Activated T-cell treated with anti-CD3 and anti-CD28 coated beads for 4 hours (primary cell): ENCODE data around the gene QPRT.
"Not testable (repeated sequence)": the region's sequence is repeated elsewhere in the genome, so short reads cannot be mapped to it uniquely, and the experiment has no call there.

Source experiments
- DNase-seq: peaks from one replicate; pipeline ENCODE4 v3.0.0-alpha.2; 2020

The QPRT gene

DNA sequence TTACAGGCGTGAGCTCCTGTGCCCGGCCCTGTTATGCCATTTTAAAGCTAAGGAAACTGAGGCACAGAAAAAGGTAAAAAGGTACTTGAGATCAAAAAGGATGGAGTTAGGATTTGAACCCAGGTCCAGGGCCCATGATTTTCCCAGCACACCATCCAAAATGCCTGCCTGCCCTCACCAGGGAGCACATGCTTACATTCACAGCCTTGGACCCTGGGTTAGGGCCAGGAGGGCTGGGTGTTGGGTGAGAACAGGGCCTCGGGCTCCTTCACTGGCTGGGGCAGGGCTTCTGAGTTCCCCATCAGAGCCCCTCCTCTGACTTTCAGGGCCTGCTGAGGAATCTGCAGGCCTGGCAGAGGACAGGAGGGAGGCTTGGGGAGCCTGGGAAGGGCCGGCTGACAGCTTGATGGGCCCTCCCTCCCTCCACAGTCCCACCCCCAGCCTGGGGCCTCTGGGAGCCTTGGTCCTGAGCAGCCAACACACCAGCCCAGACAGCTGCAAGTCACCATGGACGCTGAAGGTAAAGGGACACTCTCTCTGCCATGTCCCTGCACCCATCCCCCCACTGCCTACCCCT is at the start of gene QPRT:
TSS of gene QPRT (plus strand) at position 490 of the 577 bp plus-strand sequence. CDS start at position 508, 18 bp downstream.
- no peak for DNase-seq

DNA sequence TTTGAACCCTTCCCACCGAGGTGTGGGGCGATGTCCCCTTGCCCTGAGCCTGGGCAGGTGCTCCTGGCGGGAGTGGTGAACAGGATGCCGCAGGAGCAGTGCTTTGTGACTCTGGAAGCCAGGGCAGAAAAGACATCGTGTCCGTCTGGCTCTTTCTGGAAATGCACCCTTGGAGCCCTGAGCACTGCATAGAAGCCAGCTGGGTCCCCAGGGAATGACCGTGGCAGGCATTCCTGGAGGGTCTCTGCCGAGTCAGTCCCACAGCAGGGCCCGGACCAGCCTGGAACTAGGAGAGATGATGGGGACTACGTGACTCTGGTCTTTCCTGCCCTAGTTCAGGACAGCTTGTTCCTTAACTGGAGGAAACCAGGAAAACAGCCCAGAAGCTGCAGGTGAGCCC is 49.7 kb upstream of the QPRT start:
- not testable (repeated sequence) for DNase-seq

DNA sequence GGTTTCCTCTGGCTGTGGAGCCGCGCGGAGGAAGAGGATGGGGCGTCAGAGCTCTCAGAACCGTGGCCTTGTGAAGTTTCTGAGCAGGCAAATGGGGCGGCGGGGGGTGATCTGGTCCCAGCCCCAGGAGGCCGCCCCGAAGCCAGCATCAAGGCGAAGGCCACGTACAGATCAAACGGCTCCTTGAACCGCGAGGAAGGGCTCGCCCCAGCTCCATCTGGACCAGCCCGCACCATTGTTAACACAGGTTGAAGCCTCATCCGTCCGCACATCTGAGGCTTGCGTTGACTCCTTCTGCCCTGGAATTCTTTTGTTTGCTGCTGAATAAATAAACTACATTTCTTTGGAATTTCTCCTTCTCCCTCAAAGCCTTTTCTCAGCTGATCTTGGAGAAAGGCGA is 47.3 kb upstream of the QPRT start:
- DNase-seq, result not testable (repeated sequence)

DNA sequence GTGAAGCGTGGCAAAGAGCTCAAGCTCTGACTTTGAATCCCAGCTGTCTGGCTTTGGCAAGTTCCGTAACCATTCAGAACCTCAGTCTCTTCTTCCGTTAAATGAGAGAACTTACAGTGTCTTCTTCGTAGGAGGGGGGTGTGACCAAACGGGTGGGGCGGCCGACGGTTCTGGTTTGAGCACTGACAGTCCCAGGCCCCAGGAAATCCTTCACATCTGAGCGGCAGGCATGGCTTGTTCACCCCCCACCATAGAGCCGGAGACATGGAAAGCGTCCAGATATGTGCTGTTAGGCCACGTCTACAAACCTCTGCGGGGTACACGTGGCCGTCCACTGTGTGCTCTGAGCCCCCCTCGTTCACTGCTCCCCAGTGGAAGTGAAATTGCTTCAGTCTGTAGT is 43.1 kb upstream of the QPRT start:
- not testable (repeated sequence) for DNase-seq

DNA sequence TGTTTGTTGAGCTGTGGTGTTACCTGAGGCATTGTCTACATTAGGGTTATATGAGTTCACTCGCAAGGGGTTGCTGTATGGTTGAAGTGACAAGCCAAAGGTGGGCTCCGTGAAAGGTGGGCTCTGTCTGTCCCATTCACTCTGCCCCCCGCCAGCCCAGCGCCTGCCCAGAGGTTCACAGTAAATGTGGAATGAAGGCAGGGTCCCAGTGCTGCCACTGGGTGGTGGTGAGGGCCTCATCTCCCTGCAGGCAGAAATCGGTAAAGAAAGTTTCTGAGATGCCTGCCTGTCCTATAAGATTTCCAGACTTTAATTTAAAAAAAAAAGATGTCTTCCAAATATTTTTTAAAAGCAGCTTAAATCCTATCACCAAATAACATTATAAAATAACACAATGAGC is 42.6 kb upstream of the QPRT start:
- DNase-seq, result not testable (repeated sequence)

DNA sequence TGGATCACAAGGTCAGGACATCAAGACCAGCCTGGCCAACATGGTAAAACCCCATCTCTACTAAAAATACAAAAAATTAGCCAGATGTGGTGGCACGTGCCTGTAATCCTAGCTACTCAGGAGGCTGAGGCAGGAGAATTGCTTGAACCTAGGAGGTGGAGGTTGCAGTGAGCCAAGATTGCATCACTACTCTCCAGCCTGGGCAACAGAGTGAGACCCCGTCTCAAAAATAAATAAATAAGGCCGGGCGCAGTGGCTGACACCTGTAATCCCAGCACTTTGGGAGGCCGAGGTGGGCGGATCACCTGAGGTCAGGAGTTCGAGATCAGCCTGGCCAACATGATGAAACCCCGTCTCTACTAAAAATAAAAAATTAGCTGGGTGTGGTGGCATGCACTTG is 40.2 kb upstream of the QPRT start:
- DNase-seq, result not testable (repeated sequence)

DNA sequence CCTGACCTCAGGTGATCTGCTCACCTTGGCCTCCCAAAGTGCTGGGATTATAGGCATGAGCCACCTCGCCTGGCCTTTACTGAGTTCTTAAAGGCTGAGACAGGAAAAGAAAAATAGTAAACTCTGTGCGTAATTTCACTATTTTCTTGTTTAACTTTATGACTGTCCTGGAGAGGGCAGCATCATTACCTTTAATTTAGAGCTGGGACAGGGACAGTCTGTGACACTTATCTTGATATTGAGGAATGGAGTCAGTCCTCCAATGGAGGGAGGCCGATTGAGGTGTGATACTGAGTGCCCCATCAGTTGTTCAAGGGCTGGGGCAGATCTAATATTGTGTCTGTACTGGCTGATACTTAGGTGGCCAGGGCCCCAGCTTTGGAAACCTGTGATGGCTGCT is 37.4 kb upstream of the QPRT start:
- DNase-seq, result no peak

DNA sequence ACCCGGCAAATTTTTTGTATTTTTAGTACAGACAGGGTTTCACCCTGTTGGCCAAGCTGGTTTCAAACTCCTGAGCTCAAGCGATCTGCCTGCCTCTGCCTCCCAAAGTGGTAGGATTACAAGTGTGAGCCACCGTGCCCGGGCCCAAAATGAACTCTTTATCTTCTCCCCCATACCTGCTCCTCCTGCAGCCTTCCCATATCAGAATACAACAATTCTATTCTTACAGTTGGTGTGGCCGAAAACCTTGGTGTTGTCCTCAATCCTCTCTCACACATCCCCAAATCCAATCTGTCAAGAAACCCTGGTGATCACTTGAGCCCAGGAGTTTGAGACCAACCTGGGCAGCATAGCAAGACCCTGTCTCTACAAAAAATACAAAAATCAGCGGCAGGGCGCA is 35.4 kb upstream of the QPRT start:
- no peak for DNase-seq

DNA sequence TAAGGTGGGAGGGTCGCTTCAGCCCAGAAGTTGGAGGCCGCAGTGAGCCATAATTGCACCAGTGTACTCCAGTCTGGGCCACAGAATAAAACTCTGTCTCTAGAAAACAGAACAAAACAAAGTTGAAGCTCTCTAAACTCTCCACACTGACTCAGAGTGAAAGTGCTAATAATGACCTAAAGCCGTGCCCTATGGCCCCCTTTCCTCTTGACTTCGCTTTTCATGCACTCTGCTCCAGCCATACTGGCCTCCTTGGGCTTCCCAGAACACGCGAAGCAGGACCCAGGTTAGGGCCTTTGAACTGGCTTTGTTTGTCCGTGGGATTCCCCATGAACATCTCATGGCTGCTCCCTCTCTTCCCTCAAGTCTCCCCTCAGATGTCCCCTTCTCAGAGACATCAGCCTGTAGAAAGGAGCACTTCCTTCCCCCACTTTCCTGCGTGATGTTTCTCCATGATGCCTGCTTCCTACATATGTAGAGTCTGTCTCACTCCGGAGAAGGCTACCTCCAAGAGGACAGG is 34.6 kb upstream of the QPRT start:
- DNase-seq, result no peak

DNA sequence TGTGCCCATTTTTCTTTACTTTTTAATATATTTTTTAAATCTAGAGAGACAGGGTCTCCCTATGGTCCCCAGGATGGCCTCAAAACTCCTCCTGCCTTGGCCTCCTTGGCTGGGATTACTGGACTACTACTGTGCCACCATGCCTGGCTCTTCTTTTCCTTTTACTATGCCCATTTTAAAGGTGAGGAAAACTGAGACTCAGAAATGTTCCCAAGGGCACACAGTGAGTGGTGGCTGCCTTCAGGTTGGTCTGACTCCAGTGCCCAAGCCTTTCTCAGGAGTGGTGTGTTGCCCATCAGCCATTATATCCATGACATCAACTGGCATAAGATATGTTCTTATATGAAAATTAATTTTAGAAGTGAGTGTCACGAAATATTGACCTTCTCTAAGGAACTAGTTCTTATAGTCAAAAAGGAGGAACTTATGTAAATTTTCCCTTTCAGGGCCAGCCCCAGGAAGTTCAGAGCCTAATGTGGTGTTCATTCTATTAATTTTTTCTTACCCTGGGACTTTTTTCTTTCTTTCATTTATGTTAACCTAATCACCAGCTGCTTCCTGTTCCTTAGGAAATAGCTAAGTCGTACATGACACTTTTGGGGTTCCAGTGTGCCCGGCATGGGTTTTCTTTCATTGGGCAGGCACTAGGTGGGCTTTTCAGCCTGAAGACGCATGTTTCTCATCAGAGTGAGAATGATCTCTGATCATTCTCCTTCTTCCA is 33.8 kb upstream of the QPRT start:
- no peak for DNase-seq

DNA sequence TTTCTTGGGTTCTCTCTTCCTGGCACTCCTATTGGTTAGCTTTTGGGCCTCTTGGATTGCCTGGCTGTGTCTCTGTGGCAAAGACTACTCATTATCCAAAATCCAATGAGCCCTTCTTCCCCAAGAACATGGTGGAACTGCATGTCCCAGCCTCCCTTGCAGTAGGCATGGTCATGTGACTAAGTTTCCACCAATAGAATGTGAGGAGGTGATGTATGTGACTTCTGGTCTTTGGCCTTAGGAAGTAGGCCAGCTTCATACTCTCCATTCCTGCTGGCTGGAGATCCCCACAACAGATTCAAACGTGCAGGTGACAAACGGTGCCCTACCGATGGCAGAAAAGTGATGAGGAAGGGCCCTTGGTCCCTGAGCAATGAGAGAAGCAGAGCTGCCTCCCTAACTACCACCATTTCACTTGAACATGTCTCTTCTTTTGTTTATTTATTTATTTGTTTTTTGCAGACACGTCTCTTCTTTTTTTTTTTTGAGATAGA is 33.2 kb upstream of the QPRT start:
- no peak for DNase-seq

DNA sequence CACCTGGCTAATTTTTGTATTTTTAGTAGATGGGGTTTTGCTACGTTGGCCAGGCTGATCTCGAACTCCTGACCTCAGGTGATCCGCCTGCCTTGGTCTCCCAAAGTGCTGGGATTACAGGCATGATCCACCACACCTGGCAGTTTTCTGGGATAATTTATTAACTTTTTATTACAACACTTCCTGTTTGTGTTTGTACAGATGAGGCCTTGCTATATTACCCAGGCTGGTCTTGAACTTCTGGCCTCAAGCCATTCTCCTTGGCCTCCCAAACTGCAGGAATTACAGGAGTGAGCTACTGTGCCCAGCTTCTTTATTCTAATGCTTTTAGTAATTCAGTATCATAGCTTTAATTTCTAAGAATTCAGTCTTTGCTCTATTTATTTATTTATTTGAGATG is 32.0 kb upstream of the QPRT start:
- DNase-seq, result no peak

DNA sequence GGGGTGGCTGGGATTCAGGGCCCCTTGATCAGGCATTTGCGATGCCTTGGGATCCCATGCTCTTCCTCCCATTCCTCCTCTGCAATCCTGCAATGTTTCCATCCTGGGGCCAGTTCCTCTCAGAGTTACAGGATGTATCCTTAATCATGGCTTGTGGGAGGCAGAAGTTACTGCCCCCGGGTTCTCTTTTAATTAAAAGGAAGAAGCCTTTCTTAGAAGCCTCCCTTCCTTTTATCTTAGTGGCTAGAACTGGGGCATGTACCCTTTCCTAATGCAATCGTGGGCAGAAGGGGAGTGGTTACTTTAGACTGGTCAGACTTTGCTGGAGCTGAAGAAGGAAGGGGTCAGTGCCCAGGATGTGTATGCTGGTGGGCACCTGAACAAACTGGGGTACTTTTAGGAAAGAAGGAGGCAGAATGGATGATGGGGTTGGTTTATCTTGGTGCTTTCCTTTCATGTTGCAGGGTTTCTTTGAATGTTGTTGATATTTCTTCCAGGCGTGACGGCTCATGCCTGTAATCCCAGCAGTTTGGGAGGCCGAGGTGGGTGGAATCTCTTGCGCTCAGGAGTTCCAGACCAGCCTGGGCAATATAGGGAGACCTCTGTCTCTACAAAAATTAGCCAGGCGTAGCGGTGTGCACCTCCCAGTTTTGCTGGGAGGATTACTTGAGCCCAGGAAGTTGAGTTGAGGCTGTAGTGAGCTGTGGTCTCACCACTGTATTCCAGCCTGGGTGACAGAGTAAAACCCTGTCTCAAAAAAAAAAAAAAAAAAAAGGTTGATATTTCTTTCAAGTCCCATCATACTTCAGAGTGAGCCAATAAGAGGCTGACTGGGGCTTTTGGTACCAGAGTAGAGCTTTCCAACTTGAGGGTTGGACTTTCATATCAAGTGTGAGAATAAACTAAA is 29.1 kb upstream of the QPRT start:
- DNase-seq, result no peak

DNA sequence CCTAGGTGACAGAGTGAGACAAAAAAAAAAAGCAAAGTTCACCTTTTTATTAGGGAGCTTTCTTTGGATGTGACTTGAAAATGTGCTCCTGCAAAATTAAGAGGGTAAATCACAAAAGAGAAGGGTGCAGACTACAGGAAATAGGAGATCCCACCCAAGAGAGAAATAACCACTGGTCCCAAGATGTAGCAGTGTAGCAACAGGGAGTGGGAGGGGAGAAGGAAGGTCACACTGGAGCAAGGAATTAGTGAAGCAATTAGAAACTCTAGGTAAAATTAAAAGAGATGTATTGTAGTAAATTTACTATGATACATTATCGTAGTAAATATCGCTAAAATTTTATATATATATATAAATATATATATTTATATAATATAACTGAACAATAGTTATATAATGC is 28.2 kb upstream of the QPRT start:
- no peak for DNase-seq

DNA sequence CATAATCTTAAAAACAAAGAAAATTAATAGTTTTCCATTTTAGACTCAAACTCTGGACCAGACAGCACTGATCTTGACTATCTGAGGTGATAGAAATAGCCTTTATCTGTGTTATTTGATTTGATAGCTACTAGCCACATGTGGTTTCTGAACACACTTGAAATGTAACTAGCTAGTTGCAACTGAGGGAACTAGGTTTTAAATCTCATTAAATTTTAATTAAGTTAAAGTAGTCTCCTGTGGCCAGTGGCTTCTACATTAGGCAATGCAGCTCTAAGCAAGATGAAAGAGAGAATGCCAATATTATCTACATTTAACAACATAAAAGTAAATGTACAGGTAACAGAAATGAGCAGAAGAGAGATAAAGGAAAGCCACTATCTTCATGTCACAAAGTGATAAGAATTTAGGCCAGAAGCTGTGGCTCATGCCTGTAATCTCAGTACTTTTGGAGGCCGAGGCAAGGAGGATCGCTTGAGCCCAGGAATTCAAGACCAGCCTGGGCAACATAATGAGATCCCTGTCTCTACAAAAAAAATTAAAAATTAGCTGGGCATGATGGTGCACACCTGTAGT is 27.1 kb upstream of the QPRT start:
- DNase-seq, result no peak

DNA sequence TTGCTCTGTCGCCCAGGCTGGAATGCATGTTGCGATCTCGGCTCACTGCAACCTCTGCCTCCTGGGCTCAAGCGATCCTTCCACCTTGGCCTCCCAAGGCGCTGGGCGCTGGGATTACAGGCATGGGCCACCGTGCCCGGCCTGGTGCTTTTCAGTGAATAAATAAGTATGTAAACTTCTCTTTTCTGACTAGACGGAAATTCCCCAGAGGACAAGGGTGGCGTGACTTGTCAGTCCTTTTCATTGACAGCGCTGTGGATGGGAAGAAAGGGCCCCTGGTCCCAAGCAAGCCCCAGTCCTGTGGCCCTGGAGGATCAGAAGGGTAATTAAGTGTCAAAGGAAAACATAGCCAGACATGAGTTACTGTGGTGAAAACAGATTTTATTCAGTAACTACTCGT is 25.5 kb upstream of the QPRT start:
- DNase-seq, result no peak

DNA sequence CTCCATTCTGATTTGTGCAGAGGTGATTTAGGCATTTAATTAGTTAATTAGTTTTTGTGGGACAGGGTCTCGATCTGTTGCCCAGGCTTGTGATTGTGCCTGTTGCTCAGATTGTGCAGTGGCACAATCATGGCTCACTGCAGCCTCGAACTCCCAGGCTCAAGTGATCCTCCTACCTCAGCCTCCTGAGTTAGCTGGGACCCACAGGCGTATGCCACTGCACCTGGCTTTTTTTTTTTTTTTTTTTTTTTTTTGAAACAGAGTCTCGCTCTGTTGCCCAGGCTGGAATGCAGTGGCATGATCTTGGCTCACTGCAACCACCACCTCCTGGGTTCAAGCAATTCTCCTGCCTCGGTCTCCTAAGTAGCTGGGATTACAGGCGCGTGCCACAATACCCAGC is 25.1 kb upstream of the QPRT start:
- not testable (repeated sequence) for DNase-seq

DNA sequence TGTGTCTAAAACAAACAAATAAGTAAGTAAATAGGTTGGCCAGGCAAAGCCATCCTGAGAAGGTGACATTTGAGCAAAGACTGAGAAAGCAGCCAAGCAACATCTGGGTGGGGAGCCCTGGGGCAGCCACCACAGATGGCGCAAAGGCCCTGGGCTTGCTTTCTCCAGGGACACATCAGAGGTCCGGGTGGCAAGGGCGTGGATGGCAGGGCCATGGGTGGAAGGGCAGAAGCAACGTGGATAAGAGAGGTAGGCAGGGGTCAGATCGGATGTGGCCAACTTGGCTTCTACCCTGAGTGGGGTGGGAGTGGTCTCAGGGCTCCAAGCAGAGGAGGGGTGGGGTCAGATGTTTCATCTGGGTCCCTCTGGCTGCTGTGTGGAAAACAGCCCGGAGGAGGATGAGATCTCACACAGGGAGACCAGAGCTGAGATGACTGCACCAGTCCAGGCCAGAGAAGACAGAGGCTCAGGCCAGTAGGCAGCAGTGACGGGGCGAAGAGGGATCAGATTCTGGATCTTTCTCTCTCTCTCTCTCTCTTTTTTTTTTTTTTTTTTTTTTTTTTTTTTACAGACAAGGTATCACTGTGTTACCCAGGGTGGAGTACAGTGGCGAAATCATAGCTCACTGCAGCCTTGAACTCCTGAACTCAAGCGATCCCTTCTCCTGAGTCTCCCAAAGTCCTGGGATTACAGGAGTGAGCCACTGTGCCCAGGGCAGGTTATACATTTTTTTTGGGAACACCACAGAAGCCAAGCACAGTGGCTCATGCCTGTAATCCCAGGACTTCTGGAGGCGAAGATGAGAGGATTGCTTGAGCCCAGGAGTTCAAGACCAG is 22.1 kb upstream of the QPRT start:
- no peak for DNase-seq

DNA sequence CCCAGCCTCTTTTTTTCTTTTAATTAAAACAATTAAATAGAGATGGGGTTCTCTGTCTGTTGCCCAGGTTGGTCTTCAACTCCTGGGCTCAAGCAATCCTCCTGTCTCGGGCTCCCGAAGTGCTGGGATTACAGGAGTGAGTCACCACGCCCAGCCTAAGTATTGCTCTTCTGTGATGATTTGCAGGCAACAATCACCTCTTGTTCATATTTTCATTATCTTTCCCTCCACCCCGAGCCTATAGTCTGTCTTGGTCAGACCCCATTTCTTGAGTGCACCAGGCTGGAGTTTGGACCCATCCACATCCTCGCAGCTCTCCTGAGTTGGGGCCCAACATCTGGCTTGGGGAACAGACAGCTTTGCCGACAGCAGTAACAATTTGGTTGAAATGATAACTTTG is 20.3 kb upstream of the QPRT start:
- no peak for DNase-seq

DNA sequence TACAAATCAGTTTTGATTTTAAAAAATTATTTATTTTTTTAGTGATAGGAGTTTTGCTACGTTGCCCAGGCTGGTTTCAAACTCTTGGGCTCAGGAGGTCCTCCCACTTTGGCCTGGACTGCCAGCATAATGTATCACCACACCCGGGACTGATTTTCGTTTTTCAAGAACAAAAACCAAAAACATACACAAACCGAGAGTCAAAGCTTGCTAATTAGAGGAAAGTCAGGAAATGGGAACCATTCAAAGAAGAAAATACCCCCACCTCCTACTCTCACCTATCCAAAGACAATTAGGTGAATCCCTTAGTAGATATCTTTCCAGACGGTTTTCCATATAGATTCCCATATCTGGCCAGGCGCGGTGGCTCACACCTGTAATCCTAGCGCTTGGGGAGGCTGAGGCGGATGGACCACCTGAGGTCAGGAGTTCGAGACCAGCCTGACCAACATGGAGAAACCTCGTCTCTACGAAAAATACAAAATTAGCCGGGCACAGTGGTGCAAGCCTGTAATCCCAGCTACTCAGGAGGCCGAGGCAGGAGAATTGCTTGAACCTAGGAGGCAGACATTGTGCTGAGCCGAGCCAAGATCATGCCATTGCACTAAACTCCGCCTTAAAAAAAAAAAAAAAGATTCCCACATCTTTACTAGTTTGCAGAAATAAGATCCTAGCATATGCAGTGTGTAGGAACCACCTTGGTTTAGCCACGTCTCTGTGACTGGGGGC is 16.8 kb upstream of the QPRT start:
- no peak for DNase-seq

DNA sequence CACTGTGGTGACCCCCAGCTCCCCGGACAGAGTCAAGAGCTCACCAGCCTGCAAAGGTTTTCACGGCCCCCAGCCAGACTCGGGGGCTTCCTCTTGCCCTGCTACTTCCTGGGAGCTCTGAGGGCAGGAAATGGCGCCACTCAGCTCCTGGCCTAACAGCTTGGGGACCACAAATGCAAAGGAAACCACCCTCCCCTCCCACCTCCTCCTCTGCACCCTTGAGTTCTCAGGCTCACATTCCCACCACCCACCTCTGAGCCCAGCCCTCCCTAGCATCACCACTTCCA is 16.3 kb upstream of the QPRT start:
- no peak for DNase-seq
